Prostate gland (tissue), 2 donors: Measurements from ENCODE around the gene ESR2. TPM values are rescaled to one million over a fixed set of nuclear protein-coding genes. Genes with fewer than 3 reads are reported as not detected.

Source experiments
- DNase-seq: peaks from one replicate; pipeline ENCODE4 v3.0.0-alpha.2; 2019; ENCODE audit warnings: low spot score
- H3K27ac ChIP-seq, 2 donors: fragments of 200-600 bp; sonication (generic); 2 replicates each; pipeline ENCODE4 v1.5.1; 2017 to 2019
- H3K27me3 ChIP-seq: fragments of 200-600 bp; sonication (generic); replicated peaks from 2 replicates; pipeline ENCODE4 v1.5.1; 2019; ENCODE audit not compliant: insufficient read depth
- H3K36me3 ChIP-seq, 2 donors: fragments of 200-600 bp; sonication (generic); 1 replicate in 1 of 2; 2 replicates in 1 of 2; pipeline versions ENCODE4 v1.5.1 to v1.8.1; 2017 to 2019
- H3K4me1 ChIP-seq: fragments of 200-600 bp; sonication (generic); replicated peaks from 2 replicates; pipeline ENCODE4 v1.5.1; 2019
- H3K4me3 ChIP-seq, 2 donors: fragments of 200-600 bp; sonication (generic); 2 replicates each; pipeline ENCODE4 v1.5.1; 2017 to 2019
- H3K9me3 ChIP-seq: fragments of 200-600 bp; sonication (generic); 2 replicates; pipeline ENCODE4 v1.5.1; 2017
- CTCF ChIP-seq, 4 experiments: fragments of 200-600 bp in 2 of 4; fragments of 450-650 bp in 2 of 4; sonication (generic) in 2 of 4; IDR thresholded peaks; 1 replicate in 3 of 4; 2 replicates in 1 of 4; pipeline ENCODE4 v1.5.1; 2016 to 2019; ENCODE audit warnings: antibody characterized with exemption in 4 of 4, mild to moderate bottlenecking in 2 of 4, moderate library complexity in 2 of 4
- POLR2A ChIP-seq: fragments of 450-650 bp; IDR thresholded peaks from one replicate; pipeline ENCODE4 v1.6.1; 2016; ENCODE audit warnings: antibody characterized with exemption, mild to moderate bottlenecking
- POLR2AphosphoS5 ChIP-seq: sonication (generic); formaldehyde crosslinking; IDR thresholded peaks from one replicate; pipeline ENCODE4 v1.6.1; 2017; ENCODE audit warnings: antibody characterized with exemption
- WGBS: methylation state at CpG from one replicate; pipeline ENCODE4 v1.1.5; 2018; 5-methylcytosine and 5-hydroxymethylcytosine counted together
- intact Hi-C: fragments of 100-400 bp; cut with DNase I; formaldehyde crosslinking; loops from one replicate; pipeline ENCODE4 v1.14.2; 2022
- total RNA-seq, 2 donors: library from RNA; depleted of rRNA; stranded (reverse); fragments of >200 nt; gene quantifications; one replicate each; pipeline ENCODE4 v1.1.0, GENCODE V29; 2016

The ESR2 gene
- total RNA-seq, 2 donors from 2014 or later = 0.68 to 21.4 TPM

GRCh38 chr14:64089920-64090319 lies 204.3 kb downstream of the ESR2 start:
- Histone ChIP-seq H3K9me3 (no peaks in the 10 kb centered on the region), H3K27ac (no peak overlapping the region), H3K4me1 (no peaks in the 10 kb centered on the region), H3K36me3 (no peaks in the 10 kb centered on the region), H3K4me3 (no peak overlapping the region), H3K27me3 (no peaks in the 10 kb centered on the region)
- TF ChIP-seq POLR2AphosphoS5 (no peak), CTCF (IDR thresholded peaks at IDR 0.05) (no peak), POLR2A (no peak)
- intact Hi-C loops = no loop called here
- DNase-seq = no peak
- WGBS = 69% methylated on average over 2 of the region's 2 CpGs

DNA sequence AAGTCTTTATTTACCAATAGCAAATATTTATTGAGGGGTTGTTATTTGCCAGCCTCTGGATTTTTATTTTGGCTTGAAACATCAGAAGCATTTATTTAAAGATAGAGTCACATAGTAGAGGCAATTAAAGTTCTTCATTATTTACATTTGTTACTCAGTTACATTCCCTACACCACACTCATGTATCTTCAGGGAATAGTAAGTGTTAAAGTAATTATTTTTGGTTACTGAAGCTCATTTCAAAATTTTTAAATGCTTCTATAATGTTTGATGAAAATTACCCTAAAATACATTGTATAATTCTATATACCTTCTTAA lies 205.6 kb downstream of the ESR2 start:
- Histone ChIP-seq H3K27me3 (no peaks in the 10 kb centered on the region), H3K4me1 (no peaks in the 10 kb centered on the region), H3K4me3 (no peak overlapping the region), H3K36me3 (no peaks in the 10 kb centered on the region), H3K9me3 (no peaks in the 10 kb centered on the region), H3K27ac (no peak overlapping the region)
- no peak for DNase-seq
- no peak for TF ChIP-seq CTCF (IDR thresholded peaks at IDR 0.05)
- TF ChIP-seq POLR2AphosphoS5 = no peak
- no peak for TF ChIP-seq POLR2A
- intact Hi-C loops = no loop called here

GRCh38 chr14:64082837-64083236 lies 211.3 kb downstream of the ESR2 start:
- 60% methylated on average over 7 of the region's 7 CpGs for WGBS
- no peaks in the 10 kb centered on the region for H3K36me3 ChIP-seq
- no peak for TF ChIP-seq POLR2A
- TF ChIP-seq CTCF (IDR thresholded peaks at IDR 0.05) = no peak
- TF ChIP-seq POLR2AphosphoS5 = peak; percentile 47
- H3K4me1 ChIP-seq = no peaks in the 10 kb centered on the region
- intact Hi-C loops = no loop called here
- H3K4me3 ChIP-seq = no peak overlapping the region
- no peak for DNase-seq
- no peaks in the 10 kb centered on the region for H3K27me3 ChIP-seq
- H3K27ac ChIP-seq = peak overlapping the region; percentile 47 to 66
- no peaks in the 10 kb centered on the region for H3K9me3 ChIP-seq

DNA sequence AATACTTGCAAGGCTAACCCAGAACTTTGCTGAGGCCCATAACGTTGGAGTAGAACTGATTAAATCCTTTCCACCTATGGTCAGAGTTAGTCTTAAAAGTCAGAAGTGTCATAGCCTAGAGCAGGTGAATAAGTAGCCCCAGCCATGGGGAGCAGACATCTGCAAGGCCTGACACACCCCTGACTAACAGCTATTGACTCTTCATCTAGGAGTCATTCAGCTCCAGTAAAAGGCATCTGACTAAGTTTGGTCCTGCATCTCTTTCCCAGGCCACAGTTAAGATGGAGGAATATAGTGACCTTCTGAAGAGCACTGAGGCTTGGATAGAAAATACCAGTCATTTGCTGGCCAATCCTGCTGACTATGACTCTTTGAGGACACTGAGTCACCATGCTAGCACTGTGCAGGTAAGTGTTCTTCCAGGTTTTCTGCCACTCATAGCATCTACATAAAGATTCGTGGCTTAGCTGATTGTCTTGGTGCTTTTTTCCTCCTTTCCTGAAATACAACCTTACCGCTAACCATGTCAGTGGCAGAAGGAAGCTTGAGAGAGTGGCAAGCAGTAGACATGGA lies 212.9 kb downstream of the ESR2 start:
- no peak for DNase-seq
- intact Hi-C loops = no loop called here
- Histone ChIP-seq H3K4me1 (no peaks in the 10 kb centered on the region), H3K4me3 (no peak overlapping the region), H3K27me3 (no peaks in the 10 kb centered on the region), H3K36me3 (no peaks in the 10 kb centered on the region), H3K27ac (no peak overlapping the region), H3K9me3 (no peaks in the 10 kb centered on the region)
- TF ChIP-seq POLR2A (no peak), CTCF (IDR thresholded peaks at IDR 0.05) (no peak), POLR2AphosphoS5 (no peak)
- WGBS = 97% methylated on average over 3 of the region's 3 CpGs

DNA sequence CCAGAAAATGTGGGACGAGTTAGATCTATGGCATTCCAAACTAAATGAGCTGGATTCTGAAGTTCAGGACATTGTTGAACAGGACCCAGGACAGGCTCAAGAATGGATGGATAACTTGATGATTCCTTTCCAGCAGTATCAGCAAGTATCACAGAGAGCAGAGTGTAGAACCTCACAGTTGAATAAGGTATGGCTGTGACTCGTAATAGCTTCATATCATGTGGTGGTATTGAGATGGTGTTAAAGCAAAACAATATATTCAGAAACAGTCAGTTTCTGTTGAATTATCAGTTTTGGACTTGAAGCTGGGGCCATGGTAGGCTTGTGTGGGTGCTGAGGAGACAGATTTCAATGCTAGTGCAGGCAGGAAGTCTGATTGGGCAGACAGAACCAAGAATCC lies 213.7 kb downstream of the ESR2 start:
- H3K9me3 ChIP-seq = no peaks in the 10 kb centered on the region
- 89% methylated on average over 2 of the region's 2 CpGs for WGBS
- H3K27me3 ChIP-seq = no peaks in the 10 kb centered on the region
- no peaks in the 10 kb centered on the region for H3K4me1 ChIP-seq
- TF ChIP-seq POLR2A (no peak), POLR2AphosphoS5 (no peak), CTCF (IDR thresholded peaks at IDR 0.05) (no peak)
- no peaks in the 10 kb centered on the region for H3K36me3 ChIP-seq
- intact Hi-C loops = no loop called here
- no peak overlapping the region for H3K27ac ChIP-seq
- H3K4me3 ChIP-seq = no peak overlapping the region
- DNase-seq = no peak
